ENCODE measurements around the gene NR3C2. TPM values are rescaled to one million over a fixed set of nuclear protein-coding genes. Genes with fewer than 3 reads are reported as not detected.

Gene NR3C2
- polyA plus RNA-seq, 3 donors, result 0.09 to 0.27 (median 0.20) TPM

GRCh38 chr4:148091896-148092295, 350.3 kb downstream of the NR3C2 start:
- Mint-ChIP-seq H3K9me3 (peaks cover 0 to 5% (median 0%) of the 10 kb centered on the region in 7 donors), H3K4me1 (no peaks in the 10 kb centered on the region), H3K36me3 (no peaks in the 10 kb centered on the region), H3K4me3 (no peak overlapping the region), H3K27me3 (ENCODE audit: low read depth in 3 of 3) (peaks cover 0 to 3% (median 0%) of the 10 kb centered on the region in 3 donors), H3K27ac (no peak overlapping the region)
- H3K9me3 ChIP-seq (replicated peaks in 1 of 2; ENCODE audit: control insufficient read depth in 1 of 2, insufficient read depth in 1 of 2, low read length in 2 of 2), result no peaks in the 10 kb centered on the region
- intact Hi-C loops (cut with micrococcal nuclease), result no loop called here
- DNase-seq, result no peak
- no peak overlapping the region for H3K9ac ChIP-seq (ENCODE audit: insufficient read depth, low read length, poor library complexity, severe bottlenecking)
- H3K27ac ChIP-seq (ENCODE audit: low read depth in 1 of 2, low read length in 2 of 2), result no peak overlapping the region
- WGBS (ENCODE audit: insufficient coverage), result 68% methylated on average over 4 of the region's 4 CpGs
- no peaks in the 10 kb centered on the region for H3K36me3 ChIP-seq (replicated peaks in 1 of 2; ENCODE audit: control insufficient read depth in 1 of 2, insufficient read depth in 2 of 2, low read length in 2 of 2)
- no peaks in the 10 kb centered on the region for H4K20me1 ChIP-seq (ENCODE audit: insufficient read depth, low read length)
- no peaks in the 10 kb centered on the region for H3K4me1 ChIP-seq (ENCODE audit: control insufficient read depth in 1 of 2, insufficient read depth in 2 of 2, low read length in 2 of 2)
- no peak for TF ChIP-seq CTCF (IDR thresholded peaks at IDR 0.05)
- H2AFZ ChIP-seq (ENCODE audit: insufficient read depth, low read depth, low read length, poor library complexity, severe bottlenecking), result no peak overlapping the region
- no peaks in the 10 kb centered on the region for H3K27me3 ChIP-seq (ENCODE audit: control insufficient read depth in 2 of 2, insufficient read depth in 2 of 2, low read length in 2 of 2)
- no peaks in the 10 kb centered on the region for H3K79me2 ChIP-seq (ENCODE audit: insufficient read depth, low read length)
- H3K4me2 ChIP-seq (replicated peaks; ENCODE audit: extremely low read depth, low read length, poor library complexity, severe bottlenecking), result no peak overlapping the region
- H3K4me3 ChIP-seq (replicated peaks in 1 of 3; ENCODE audit: low read depth in 2 of 3, low read length in 3 of 3), result no peak overlapping the region

GRCh38 chr4:148090503-148091476, 351.4 kb downstream of the NR3C2 start:
- H3K36me3 ChIP-seq (replicated peaks in 1 of 2; ENCODE audit: control insufficient read depth in 1 of 2, insufficient read depth in 2 of 2, low read length in 2 of 2), result no peaks in the 10 kb centered on the region
- intact Hi-C loops (cut with micrococcal nuclease), result no loop called here
- H4K20me1 ChIP-seq (ENCODE audit: insufficient read depth, low read length), result no peaks in the 10 kb centered on the region
- Mint-ChIP-seq H3K27ac (no peak overlapping the region), H3K4me1 (no peaks in the 10 kb centered on the region), H3K27me3 (ENCODE audit: low read depth in 3 of 3) (peaks cover 0 to 3% (median 0%) of the 10 kb centered on the region in 3 donors), H3K9me3 (peaks cover 0 to 5% (median under 1%) of the 10 kb centered on the region in 7 donors), H3K4me3 (no peak overlapping the region), H3K36me3 (no peaks in the 10 kb centered on the region)
- H3K4me1 ChIP-seq (ENCODE audit: control insufficient read depth in 1 of 2, insufficient read depth in 2 of 2, low read length in 2 of 2), result no peaks in the 10 kb centered on the region
- no peaks in the 10 kb centered on the region for H3K79me2 ChIP-seq (ENCODE audit: insufficient read depth, low read length)
- no peak overlapping the region for H3K4me2 ChIP-seq (replicated peaks; ENCODE audit: extremely low read depth, low read length, poor library complexity, severe bottlenecking)
- H3K27me3 ChIP-seq (ENCODE audit: control insufficient read depth in 2 of 2, insufficient read depth in 2 of 2, low read length in 2 of 2), result no peaks in the 10 kb centered on the region
- H3K9me3 ChIP-seq (replicated peaks in 1 of 2; ENCODE audit: control insufficient read depth in 1 of 2, insufficient read depth in 1 of 2, low read length in 2 of 2), result no peaks in the 10 kb centered on the region
- no peak for DNase-seq
- no peak for TF ChIP-seq CTCF (IDR thresholded peaks at IDR 0.05)
- WGBS (ENCODE audit: insufficient coverage), result 95% methylated on average over 15 of the region's 17 CpGs
- no peak overlapping the region for H3K27ac ChIP-seq (ENCODE audit: low read depth in 1 of 2, low read length in 2 of 2)
- H3K9ac ChIP-seq (ENCODE audit: insufficient read depth, low read length, poor library complexity, severe bottlenecking), result no peak overlapping the region
- no peak overlapping the region for H3K4me3 ChIP-seq (replicated peaks in 1 of 3; ENCODE audit: low read depth in 2 of 3, low read length in 3 of 3)
- no peak overlapping the region for H2AFZ ChIP-seq (ENCODE audit: insufficient read depth, low read depth, low read length, poor library complexity, severe bottlenecking)
